Measurements from ENCODE around the gene DHX15. TPM values are rescaled to one million over a fixed set of nuclear protein-coding genes. Genes with fewer than 3 reads are reported as not detected.

The DHX15 gene
- total RNA-seq, 1 donor from 2014 or later, result 68.1 TPM

GRCh38 chr4:24582235-24582832, 2.0 kb downstream of the DHX15 start:
- ATAC-seq, result no peak

DNA sequence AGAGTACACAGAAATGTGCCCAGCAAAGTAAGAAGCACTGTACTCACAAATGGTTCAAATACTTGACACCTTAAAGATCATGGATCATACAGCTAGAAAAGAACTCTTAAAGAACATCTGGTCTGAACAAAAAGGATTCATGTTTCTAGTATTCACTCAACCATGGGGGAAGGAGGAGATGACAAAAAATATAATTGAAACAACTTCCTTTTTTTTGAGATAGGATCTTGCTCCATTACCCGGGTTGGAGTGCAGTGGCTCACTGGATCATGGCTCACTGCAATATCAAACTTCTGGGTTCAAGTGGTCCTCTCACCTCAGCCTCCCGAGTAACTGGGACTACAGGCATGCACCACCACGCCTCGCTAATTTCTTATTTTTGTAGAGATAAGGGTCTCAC, 6.0 kb downstream of the DHX15 start:
- ATAC-seq, result no peak

DNA sequence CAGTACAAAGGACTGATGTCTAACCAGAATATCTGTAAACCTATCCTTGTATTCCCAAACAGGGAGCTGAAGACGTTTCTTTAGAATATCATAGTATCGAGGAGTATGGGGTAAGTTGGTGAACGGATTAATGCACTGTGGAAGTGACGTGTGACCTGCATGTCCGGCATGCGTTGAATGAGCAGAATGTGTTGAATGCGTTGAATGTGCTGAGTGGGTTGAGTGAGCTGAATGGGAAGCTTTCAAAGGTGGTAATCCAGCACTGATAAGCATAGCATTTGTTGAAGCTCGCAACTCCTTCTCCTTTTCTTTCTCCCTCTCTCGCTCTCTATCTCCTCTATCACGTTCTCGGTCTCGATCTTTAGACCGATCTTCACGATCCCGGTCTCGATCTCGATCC, 8.1 kb downstream of the DHX15 start:
- no peak for ATAC-seq

DNA sequence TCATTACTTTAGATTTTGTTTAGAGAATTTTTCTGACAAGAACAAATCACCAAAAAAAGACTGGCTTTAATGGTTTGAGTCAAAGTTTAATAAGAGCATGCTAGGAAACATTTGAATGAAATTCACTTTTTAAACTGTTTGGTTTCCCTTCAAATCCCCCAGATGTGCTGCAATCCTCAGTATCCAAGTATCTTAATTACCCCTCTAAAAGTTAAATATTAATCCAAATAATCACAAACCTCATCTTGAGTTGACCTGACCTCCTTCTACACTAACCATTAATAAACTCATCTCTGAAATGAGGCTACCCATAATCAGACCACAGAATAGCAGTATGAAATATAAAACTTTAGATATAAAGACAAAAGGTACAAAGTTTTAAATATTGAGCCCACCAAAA, 10.1 kb downstream of the DHX15 start:
- ATAC-seq, result no peak

GRCh38 chr4:24573582-24573981, 10.8 kb downstream of the DHX15 start:
- no peak for ATAC-seq

GRCh38 chr4:24570574-24571236, 13.6 kb downstream of the DHX15 start:
- no peak for ATAC-seq

DNA sequence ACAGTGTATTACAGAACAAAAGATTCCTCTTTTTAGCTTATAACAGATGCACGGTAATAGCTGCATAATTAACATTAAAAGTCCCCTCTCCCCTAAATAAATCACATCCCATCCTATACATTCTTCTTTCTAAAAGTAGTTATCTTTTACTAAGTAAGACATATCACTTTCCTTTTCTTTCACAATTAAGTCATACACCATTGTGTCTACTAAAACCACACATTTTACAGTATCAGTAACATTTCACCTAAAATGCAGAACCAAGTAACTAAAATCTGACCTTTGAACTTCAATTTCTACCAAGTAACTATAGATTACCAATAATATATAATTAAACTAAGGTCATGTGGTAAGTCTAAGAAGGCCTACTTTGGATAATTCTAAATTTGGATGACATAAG, 14.2 kb downstream of the DHX15 start:
- ATAC-seq, result no peak

GRCh38 chr4:24569662-24570061, 14.7 kb downstream of the DHX15 start:
- no peak for ATAC-seq

GRCh38 chr4:24568425-24568824, 15.9 kb downstream of the DHX15 start:
- ATAC-seq, result no peak

GRCh38 chr4:24565054-24565453, 19.3 kb downstream of the DHX15 start:
- ATAC-seq, result no peak

DNA sequence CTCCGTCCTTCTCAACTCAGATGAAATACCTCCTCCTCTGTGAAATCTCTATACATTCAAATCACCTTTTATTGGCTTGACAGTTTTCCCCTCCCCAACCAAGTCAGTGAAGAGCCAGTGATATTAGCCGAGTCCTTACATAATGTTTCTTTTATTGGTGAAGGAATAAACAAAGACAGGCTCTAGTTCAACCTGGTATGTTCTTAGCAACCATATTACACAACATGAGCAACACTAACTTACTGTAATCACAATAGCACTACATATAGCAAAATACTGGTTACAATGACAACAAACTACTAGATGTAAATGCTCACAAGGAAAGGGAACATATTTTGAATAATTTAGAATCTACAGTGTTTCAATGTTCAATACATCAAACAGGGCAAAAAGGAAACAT, 19.9 kb downstream of the DHX15 start:
- ATAC-seq, result no peak

DNA sequence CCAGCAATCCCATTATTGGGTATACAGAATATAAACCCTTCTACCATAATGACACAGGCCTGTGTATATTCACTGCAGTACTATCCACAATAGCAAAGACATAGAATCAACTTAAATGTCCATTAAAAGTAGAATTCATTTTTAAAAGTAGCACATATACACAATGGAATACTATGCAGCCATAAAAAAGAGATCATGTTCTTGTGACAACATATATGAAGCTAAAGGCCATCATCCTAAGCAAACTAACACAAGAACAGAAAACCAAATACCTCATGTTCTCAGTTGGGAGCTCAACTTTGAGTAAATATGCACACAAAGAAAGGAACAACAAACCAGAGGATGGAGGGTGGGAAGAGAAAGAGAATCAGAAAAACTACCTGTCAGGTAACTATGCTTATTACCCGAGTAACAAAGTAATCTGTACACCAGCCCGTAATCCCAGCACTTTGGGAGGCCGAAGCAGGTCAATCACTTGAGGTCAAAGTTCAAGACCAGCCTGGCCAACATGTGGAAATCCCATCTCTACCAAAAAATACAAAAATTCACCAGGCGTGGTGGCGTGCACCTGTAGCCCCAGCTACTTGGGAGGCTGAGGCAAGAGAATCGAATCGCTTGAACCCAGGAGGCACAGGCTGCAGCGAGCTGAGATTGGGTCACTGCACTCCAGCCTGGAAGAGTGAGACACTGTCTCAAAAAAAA, 22.8 kb downstream of the DHX15 start:
- ATAC-seq, result no peak

- ATAC-seq, result no peak
Measured at GRCh38 chr4:24560868-24561368, 23.4 kb downstream of the DHX15 start.

DNA sequence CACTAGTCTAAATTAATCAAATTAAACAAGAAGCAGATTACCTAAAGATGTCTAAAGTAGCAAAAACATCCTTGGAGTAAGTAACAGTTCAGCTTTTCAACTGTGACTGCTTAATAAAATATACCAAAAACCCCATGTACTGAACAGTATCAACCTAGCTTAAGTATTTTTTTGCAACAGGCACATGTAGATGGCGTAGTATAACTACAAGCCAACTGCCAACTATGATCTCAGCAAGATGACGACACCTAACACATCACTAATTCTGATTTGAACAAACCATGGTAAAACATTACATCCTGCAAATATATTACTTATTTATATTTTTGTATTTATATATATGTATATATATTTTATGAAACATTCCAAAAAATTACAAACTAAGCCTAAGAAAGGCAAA, 24.5 kb downstream of the DHX15 start:
- ATAC-seq, result no peak

DNA sequence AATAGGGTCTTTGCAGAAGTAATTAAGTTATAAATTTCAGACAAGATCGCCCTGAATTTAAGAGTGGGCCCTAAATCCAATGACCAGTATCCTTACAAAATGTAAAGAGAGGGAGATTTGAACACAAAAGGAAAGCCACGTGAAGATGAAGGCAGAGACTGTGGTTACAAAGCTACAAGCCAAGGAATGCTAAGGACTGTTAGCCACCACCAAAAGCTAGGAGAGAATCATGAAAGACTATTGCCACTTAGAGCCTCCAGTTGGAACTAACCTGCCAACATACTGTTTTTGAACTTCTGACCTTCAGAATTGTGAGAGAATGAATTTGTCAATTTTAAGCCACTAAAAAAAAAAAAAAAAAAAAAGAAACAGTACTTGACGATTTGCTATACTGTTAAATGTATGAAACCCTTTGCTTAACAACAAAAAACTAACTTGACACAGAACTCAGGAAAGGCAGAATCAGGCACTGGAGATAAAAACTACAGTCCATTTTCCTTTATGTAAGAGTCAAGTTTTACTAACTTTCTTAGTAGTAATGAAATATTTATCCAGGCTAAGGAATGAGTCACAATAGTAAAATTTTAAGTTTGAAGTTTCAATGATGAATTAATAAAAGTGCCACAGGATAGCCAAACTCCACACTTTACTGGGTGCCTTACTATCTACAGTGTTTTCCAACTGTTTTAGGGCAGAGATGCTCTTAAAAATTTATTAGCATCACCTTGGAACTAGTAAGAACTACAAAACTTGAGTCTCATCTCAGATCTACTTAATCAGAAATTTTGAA, 25.1 kb downstream of the DHX15 start:
- ATAC-seq, result no peak

DNA sequence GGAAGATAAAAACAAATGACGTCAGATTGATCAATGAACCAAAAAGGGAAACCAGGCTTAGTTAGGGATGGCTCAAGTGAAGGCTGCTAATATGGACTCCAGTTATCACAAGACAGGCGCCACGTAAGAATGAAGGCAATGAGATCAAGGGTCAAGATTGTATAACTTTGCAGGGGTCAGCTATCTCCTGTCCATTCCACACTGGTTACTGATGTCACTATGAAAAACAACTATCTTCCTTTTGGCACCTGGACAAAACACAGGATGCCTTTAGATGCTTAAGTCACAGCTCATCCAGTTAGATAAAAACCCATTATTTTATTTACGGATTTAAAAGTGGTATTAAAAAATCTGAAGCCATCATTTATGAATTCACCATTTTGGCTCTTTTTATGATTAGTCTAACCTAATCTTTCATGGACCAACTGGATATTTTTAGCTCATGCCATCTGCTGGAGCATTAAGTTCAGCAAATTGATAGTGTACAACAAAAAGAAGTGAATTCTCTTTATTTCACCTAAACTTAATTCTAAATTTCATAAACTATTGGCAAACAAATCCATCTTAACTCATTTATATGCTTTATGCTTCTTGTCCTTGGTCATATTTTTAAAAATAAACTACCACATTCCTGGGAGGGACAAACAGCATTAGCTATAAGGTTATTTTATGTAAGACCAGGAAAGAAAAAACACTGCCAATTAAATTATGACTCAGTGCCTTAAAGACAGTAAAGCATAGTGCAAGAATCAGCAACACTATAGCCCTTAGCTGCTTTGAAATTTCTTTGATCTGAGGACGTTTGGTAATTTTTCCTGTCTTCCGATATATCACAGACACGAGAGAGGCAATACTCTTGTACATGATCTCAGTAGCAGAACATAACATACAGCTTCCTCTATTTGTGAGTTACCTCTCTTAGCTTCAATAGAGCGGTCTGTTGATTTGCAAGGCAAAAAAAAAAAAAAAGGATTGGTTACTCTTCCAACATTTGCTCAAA, 27.0 kb downstream of the DHX15 start:
- peak; percentile 69 for ATAC-seq

GRCh38 chr4:24551492-24552289, 32.7 kb downstream of the DHX15 start:
- no peak for ATAC-seq

- no peak for ATAC-seq
Measured at GRCh38 chr4:24550441-24551175, 33.7 kb downstream of the DHX15 start.

DNA sequence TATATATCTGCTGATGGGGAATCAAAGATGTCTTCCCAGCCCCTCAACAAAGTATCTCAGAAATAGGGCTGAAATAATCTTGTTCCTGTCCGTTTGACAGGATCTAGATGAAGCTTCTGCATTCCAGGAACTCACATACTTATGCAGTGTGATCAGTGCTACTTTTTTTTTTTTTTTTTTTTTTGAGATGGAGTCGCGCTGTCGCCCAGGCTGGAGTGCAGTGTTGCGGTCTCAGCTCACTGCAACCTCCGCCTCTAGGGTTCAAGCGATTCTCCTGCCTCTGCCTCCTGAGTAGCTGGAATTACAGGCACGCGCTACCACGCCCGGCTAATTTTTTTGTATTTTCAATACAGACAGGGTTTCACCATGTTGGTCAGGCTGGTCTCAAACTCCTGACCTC, 36.4 kb downstream of the DHX15 start:
- no peak for ATAC-seq
